AG04449 (cell line): Measurements from ENCODE around the gene ARL11.
A peak's percentile ranks its signal among the peaks of the same experiment; 100 is the strongest.

Experiments
- CTCF ChIA-PET: fragments of 350-600 bp; formaldehyde crosslinking; extraction: SDS; loops from one replicate; lab custom pipeline; 2021; ENCODE audit warnings: antibody characterized with exemption; lab: Yijun Ruan, JAX
- POLR2A ChIA-PET: fragments of 400-600, 350-600 bp; formaldehyde crosslinking; extraction: SDS; loops from one replicate; lab custom pipeline; 2020; ENCODE audit warnings: antibody characterized with exemption, inconsistent platforms; lab: Yijun Ruan, JAX
- DNase-seq: peaks from one replicate; pipeline ENCODE4 v3.0.0-alpha.2; 2010; ENCODE audit warnings: low read depth, low spot score
- H3K4me3 ChIP-seq: 2 replicates; pipeline ENCODE4 v1.5.1; 2011; ENCODE audit warnings: low read depth, mild to moderate bottlenecking, control low read depth, low read length
- TF ChIP-seq, protein P1 (sequence below): IDR thresholded peaks from one replicate; pipeline ENCODE4 v1.5.1; 2011; ENCODE audit warnings: mild to moderate bottlenecking, moderate library complexity, low read length, control low read depth, inconsistent platforms; ENCODE audit not compliant: insufficient read depth; ENCODE audit errors: missing control alignments

The ARL11 gene

DNA sequence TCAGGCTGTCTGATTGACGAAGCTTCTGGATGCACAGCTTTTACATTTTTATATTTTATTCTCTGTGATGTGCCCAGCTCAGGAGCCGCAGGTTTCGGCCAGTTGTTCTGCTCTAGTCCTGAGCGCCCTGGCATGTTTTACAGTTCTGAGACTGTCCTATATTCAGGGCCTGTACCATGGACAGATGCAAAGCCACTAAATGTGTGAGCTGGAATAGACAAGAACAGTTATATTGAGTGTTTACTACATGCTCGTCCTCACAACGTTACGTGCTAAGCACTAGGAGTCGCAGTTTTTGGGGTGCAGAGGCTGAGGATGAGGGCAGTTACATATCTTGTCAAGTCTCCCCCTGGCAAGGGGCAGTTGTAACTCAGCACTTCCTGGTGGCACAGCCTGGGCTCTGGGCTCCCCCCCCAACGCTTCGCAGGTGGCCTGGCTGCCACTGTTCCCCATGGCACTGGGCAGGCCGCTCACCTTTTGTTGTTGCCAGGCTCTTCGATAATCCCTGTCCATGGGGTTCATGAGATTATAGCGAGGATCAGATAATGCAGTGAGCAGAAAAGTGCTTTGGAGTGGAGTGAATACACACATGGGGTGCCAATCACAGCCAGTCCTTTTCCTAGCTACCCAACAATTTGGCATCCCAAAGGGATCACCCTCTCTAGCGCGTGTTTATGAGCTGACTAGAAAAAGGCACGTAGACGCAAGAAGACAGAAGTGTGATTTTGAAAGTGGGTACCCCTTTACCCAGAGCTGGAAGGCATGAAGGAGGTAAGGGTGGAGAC is 23.5 kb downstream of the ARL11 start:
- DNase-seq, result no peak
- TF ChIP-seq, protein P1, sequence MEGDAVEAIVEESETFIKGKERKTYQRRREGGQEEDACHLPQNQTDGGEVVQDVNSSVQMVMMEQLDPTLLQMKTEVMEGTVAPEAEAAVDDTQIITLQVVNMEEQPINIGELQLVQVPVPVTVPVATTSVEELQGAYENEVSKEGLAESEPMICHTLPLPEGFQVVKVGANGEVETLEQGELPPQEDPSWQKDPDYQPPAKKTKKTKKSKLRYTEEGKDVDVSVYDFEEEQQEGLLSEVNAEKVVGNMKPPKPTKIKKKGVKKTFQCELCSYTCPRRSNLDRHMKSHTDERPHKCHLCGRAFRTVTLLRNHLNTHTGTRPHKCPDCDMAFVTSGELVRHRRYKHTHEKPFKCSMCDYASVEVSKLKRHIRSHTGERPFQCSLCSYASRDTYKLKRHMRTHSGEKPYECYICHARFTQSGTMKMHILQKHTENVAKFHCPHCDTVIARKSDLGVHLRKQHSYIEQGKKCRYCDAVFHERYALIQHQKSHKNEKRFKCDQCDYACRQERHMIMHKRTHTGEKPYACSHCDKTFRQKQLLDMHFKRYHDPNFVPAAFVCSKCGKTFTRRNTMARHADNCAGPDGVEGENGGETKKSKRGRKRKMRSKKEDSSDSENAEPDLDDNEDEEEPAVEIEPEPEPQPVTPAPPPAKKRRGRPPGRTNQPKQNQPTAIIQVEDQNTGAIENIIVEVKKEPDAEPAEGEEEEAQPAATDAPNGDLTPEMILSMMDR, result no peak
- no peak overlapping the region for H3K4me3 ChIP-seq
- ChIA-PET POLR2A (no interaction called here), CTCF (interaction anchor here (1.1 to 1.6 kb wide), 3 partner anchors 18 to 1418 kb away, joined by 3 to 4 read pairs (median 4); no protein-coding TSS in a partner anchor)

DNA sequence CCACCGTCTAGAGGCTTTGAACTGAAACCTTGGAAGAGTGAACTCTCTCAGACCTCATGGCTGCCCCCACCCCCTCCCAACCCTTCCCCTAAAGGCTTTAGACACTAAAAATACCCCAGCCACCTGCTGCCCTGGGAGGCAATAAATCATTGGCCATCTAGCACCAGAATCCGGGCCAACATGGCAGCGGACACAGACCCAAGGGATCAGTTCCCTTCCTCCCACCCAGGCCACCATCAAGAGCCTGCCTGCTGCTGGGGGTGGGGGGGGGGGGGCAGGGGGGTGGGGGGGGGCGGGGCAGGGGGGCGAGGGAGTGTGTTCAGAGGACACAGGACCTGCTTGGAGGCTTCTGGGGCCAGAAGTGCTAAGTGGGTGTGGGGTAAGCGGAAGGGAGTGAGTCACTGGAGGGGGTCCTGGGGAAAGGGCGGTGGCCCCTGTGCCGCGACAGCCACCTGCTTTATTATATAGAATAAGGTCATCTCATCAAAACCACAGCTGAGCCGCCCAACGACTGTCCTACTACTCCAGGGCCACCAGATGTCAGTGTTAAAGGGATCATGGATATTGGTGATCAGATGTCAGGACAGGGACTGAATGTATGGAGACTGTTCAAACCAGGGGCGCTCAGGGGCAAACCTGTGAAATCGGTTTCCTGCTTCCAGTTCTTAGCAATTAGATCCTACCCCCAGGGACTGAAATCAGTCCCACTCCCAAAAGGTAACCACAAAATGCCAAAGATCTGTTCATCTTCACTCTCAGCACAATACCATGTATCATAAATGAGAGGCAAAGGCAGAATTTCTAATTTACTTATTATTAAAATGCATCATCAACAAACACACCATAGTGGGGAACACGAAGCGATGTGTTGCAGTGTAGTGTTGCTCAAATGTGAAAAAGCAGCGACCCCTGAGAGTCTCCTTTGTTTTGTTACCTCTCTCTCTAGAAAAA is 24.3 kb downstream of the ARL11 start:
- no peak overlapping the region for H3K4me3 ChIP-seq
- DNase-seq, result no peak
- ChIA-PET CTCF (interaction anchor here (1.1 to 1.6 kb wide), 2 partner anchors 17 to 199 kb away, joined by 3 to 4 read pairs; no protein-coding TSS in a partner anchor), POLR2A (no interaction called here)
- TF ChIP-seq, protein P1, result peak; percentile 55

DNA sequence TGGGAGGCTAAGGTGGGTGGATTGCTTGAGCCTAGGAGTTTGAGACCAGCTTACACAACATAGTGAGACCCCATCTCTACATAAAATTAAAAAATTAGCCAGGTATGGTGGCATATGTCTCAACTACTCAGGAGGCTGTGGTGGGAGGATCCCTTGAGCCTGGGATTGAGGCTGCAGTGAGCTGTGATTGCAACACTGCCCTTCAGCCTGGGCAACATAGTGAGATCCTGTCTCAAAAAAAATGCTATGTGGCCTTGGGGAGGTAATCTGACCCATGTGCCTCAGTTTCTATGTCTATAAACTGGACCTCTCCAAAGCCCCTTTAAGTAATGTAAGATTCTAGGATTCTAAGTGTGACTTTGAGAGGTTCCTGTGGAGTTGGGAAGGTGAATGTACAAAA is 25.2 kb downstream of the ARL11 start:
- TF ChIP-seq, protein P1, result no peak
- CTCF ChIA-PET, result no interaction called here
- POLR2A ChIA-PET, result no interaction called here
- H3K4me3 ChIP-seq, result no peak overlapping the region
- DNase-seq, result no peak

DNA sequence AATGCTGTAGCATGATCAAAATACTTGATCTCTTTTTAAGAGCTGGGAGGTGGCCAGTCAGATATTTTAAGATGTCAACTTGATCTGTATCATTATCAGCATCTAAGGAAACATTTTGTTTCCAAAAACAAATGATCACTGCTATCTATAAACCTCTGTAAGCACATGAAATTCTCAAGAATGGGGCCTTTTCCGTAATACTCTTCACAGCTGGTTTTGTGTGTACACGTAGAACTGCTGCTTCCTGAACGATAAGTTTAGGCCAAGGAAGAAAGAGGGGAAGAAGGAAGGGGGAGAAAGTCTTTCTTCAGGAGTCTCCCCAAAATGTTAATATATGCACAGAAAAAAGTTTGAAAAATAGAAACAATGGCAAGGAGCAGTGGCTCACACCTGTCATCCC is 25.7 kb downstream of the ARL11 start:
- ChIA-PET CTCF (no interaction called here), POLR2A (no interaction called here)
- H3K4me3 ChIP-seq, result no peak overlapping the region
- TF ChIP-seq, protein P1, result no peak
- no peak for DNase-seq

DNA sequence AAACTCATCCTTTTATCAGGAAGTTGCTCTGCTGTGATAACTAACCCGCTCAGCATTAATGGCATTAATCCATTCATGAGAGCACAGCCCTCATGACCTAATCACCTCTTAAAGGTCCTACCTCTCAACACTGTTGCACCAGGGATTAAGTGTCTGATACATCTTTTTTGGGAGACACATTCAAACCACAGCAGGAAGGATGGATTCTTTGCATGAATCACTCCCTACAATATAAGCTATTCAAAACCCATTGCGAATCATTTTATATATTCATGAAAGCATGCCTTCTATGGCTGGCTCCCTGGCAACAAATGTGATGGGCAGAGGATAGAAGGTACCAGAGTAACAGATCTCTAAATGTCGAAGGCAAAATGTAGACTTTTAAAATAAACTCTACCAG is 27.6 kb downstream of the ARL11 start:
- TF ChIP-seq, protein P1, result no peak

DNA sequence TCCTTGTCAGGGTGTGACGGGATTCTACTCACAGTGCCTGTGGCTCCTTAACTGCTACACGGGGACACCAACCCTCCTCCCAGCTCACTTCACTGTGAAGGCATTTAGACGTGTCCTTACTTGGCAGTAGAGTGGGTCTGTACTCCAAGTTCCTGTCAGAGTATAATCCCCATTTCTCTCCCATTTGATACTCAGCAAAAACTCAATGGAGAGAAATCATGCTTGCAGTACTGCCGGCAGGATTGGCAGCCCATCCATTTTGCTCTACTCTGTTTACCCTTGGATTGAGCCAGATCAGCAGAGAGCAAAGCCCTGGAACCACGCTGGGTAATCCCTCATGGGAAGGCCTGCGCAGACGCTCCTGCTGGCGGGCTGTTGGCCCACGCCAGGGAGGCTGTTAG is 28.9 kb downstream of the ARL11 start:
- DNase-seq, result no peak
- TF ChIP-seq, protein P1, result no peak
- H3K4me3 ChIP-seq, result no peak overlapping the region
- ChIA-PET CTCF (no interaction called here), POLR2A (no interaction called here)

More for the DNA sequence above, 27.6 kb downstream of the ARL11 start:
- CTCF ChIA-PET, result no interaction called here
- DNase-seq, result no peak
- no peak overlapping the region for H3K4me3 ChIP-seq
- POLR2A ChIA-PET, result no interaction called here
